ENCODE measurements around the gene TTC12.
A peak's percentile ranks its signal among the peaks of the same experiment; 100 is the strongest.

TTC12 gene

GRCh38 chr11:113286009-113286408 lies 28.4 kb upstream of the TTC12 start:
- H3K79me1 ChIP-seq (ENCODE audit: low read depth, low read length): no peaks in the 10 kb centered on the region
- peaks cover 0 to 5% of the 10 kb centered on the region in 2 donors for H3K4me1 ChIP-seq (ENCODE audit: control insufficient read depth in 2 of 2, insufficient read depth in 1 of 2, low read depth in 1 of 2, low read length in 2 of 2)
- no peak overlapping the region for H2BK15ac ChIP-seq (ENCODE audit: low read length)
- no peak for DNase-seq (ENCODE audit: low spot score)
- H2AFZ ChIP-seq (ENCODE audit: low read length): no peak overlapping the region
- H3K4me3 ChIP-seq (ENCODE audit: low read length in 2 of 2): no peak overlapping the region
- no peaks in the 10 kb centered on the region for H3K27me3 ChIP-seq (ENCODE audit: control insufficient read depth in 3 of 3, insufficient read depth in 3 of 3, low read depth in 1 of 3, low read length in 3 of 3)
- no peak overlapping the region for H4K91ac ChIP-seq (ENCODE audit: low read depth, low read length, poor library complexity)
- no peak overlapping the region for H3K4ac ChIP-seq (ENCODE audit: low read length)
- H2AK5ac ChIP-seq (ENCODE audit: low read depth, low read length): no peak overlapping the region
- H3K36me3 ChIP-seq (replicated peaks in 1 of 2; ENCODE audit: control insufficient read depth in 2 of 2, insufficient read depth in 2 of 2, low read length in 2 of 2): no peaks in the 10 kb centered on the region
- H2BK120ac ChIP-seq (ENCODE audit: low read depth, low read length): no peak overlapping the region
- no peak overlapping the region for H2BK5ac ChIP-seq (ENCODE audit: low read length)
- H3K18ac ChIP-seq (ENCODE audit: low read length): no peak overlapping the region
- H3K9me3 ChIP-seq (replicated peaks in 1 of 2; ENCODE audit: control insufficient read depth in 2 of 2, insufficient read depth in 1 of 2, low read depth in 1 of 2, low read length in 2 of 2): no peaks in the 10 kb centered on the region
- H3K9ac ChIP-seq (ENCODE audit: low read depth, low read length, poor library complexity): no peak overlapping the region
- H3K4me2 ChIP-seq (ENCODE audit: insufficient read depth, low read length, poor library complexity, severe bottlenecking): no peak overlapping the region
- no peak overlapping the region for H3K14ac ChIP-seq (ENCODE audit: low read length)
- no CpG with 5 or more reads among the region's 3 CpGs for WGBS, 2 donors (ENCODE audit: extremely low coverage in 2 of 2, insufficient read length in 2 of 2, insufficient replicate concordance in 1 of 2)
- H3K27ac ChIP-seq (replicated peaks; ENCODE audit: low read length): no peak overlapping the region
- H2BK12ac ChIP-seq (ENCODE audit: low read length): no peak overlapping the region
- peak overlapping the region; percentile 12 for H3K23ac ChIP-seq (ENCODE audit: low read depth, low read length, poor library complexity)
- H4K8ac ChIP-seq (ENCODE audit: low read depth, low read length): no peak overlapping the region

- H3K9ac ChIP-seq (ENCODE audit: low read depth, low read length, poor library complexity): no peak overlapping the region
Observed at GRCh38 chr11:113286509-113287497, 27.6 kb upstream of the TTC12 start.

GRCh38 chr11:113287801-113288200 lies 26.6 kb upstream of the TTC12 start:
- Histone ChIP-seq H3K23ac (ENCODE audit: low read depth, low read length, poor library complexity) (no peak overlapping the region), H4K91ac (ENCODE audit: low read depth, low read length, poor library complexity) (no peak overlapping the region), H2BK12ac (ENCODE audit: low read length) (no peak overlapping the region), H3K4me3 (ENCODE audit: low read length in 2 of 2) (no peak overlapping the region), H2BK5ac (ENCODE audit: low read length) (no peak overlapping the region), H2BK120ac (ENCODE audit: low read depth, low read length) (no peak overlapping the region), H3K18ac (ENCODE audit: low read length) (no peak overlapping the region), H4K8ac (ENCODE audit: low read depth, low read length) (no peak overlapping the region), H3K4me1 (ENCODE audit: control insufficient read depth in 2 of 2, insufficient read depth in 1 of 2, low read depth in 1 of 2, low read length in 2 of 2) (peaks cover 0 to 5% of the 10 kb centered on the region in 2 donors), H3K14ac (ENCODE audit: low read length) (no peak overlapping the region), H3K9me3 (replicated peaks in 1 of 2; ENCODE audit: control insufficient read depth in 2 of 2, insufficient read depth in 1 of 2, low read depth in 1 of 2, low read length in 2 of 2) (no peaks in the 10 kb centered on the region), H3K4me2 (ENCODE audit: insufficient read depth, low read length, poor library complexity, severe bottlenecking) (no peak overlapping the region), H3K79me1 (ENCODE audit: low read depth, low read length) (no peaks in the 10 kb centered on the region), H3K9ac (ENCODE audit: low read depth, low read length, poor library complexity) (no peak overlapping the region), H3K4ac (ENCODE audit: low read length) (no peak overlapping the region), H2AK5ac (ENCODE audit: low read depth, low read length) (no peak overlapping the region), H2BK15ac (ENCODE audit: low read length) (no peak overlapping the region), H3K27ac (replicated peaks; ENCODE audit: low read length) (no peak overlapping the region), H2AFZ (ENCODE audit: low read length) (no peak overlapping the region), H3K36me3 (replicated peaks in 1 of 2; ENCODE audit: control insufficient read depth in 2 of 2, insufficient read depth in 2 of 2, low read length in 2 of 2) (no peaks in the 10 kb centered on the region), H3K27me3 (ENCODE audit: control insufficient read depth in 3 of 3, insufficient read depth in 3 of 3, low read depth in 1 of 3, low read length in 3 of 3) (no peaks in the 10 kb centered on the region)
- no CpG with 5 or more reads among the region's 3 CpGs for WGBS, 2 donors (ENCODE audit: extremely low coverage in 2 of 2, insufficient read length in 2 of 2, insufficient replicate concordance in 1 of 2)
- no peak for DNase-seq (ENCODE audit: low spot score)

More at GRCh38 chr11:113286509-113287497, 27.6 kb upstream of the TTC12 start:
- no peak overlapping the region for H3K4ac ChIP-seq (ENCODE audit: low read length)
- no peak overlapping the region for H2BK15ac ChIP-seq (ENCODE audit: low read length)
- no peaks in the 10 kb centered on the region for H3K27me3 ChIP-seq (ENCODE audit: control insufficient read depth in 3 of 3, insufficient read depth in 3 of 3, low read depth in 1 of 3, low read length in 3 of 3)
- WGBS, 2 donors (ENCODE audit: extremely low coverage in 2 of 2, insufficient read length in 2 of 2, insufficient replicate concordance in 1 of 2): no CpG with 5 or more reads among the region's 11 CpGs
- no peaks in the 10 kb centered on the region for H3K79me1 ChIP-seq (ENCODE audit: low read depth, low read length)
- H3K18ac ChIP-seq (ENCODE audit: low read length): no peak overlapping the region
- peaks cover 0 to 5% of the 10 kb centered on the region in 2 donors for H3K4me1 ChIP-seq (ENCODE audit: control insufficient read depth in 2 of 2, insufficient read depth in 1 of 2, low read depth in 1 of 2, low read length in 2 of 2)
- peak overlapping the region; percentile 45 for H2AK5ac ChIP-seq (ENCODE audit: low read depth, low read length)
- H3K36me3 ChIP-seq (replicated peaks in 1 of 2; ENCODE audit: control insufficient read depth in 2 of 2, insufficient read depth in 2 of 2, low read length in 2 of 2): no peaks in the 10 kb centered on the region
- H3K27ac ChIP-seq (replicated peaks; ENCODE audit: low read length): no peak overlapping the region
- H3K4me3 ChIP-seq (ENCODE audit: low read length in 2 of 2): no peak overlapping the region
- no peak overlapping the region for H3K23ac ChIP-seq (ENCODE audit: low read depth, low read length, poor library complexity)
- H3K9me3 ChIP-seq (replicated peaks in 1 of 2; ENCODE audit: control insufficient read depth in 2 of 2, insufficient read depth in 1 of 2, low read depth in 1 of 2, low read length in 2 of 2): no peaks in the 10 kb centered on the region
- no peak overlapping the region for H4K91ac ChIP-seq (ENCODE audit: low read depth, low read length, poor library complexity)
- DNase-seq (ENCODE audit: low spot score): no peak
- no peak overlapping the region for H2AFZ ChIP-seq (ENCODE audit: low read length)
- no peak overlapping the region for H2BK120ac ChIP-seq (ENCODE audit: low read depth, low read length)
- no peak overlapping the region for H3K14ac ChIP-seq (ENCODE audit: low read length)
- no peak overlapping the region for H4K8ac ChIP-seq (ENCODE audit: low read depth, low read length)
- H2BK12ac ChIP-seq (ENCODE audit: low read length): no peak overlapping the region
- H3K4me2 ChIP-seq (ENCODE audit: insufficient read depth, low read length, poor library complexity, severe bottlenecking): no peak overlapping the region
- H2BK5ac ChIP-seq (ENCODE audit: low read length): no peak overlapping the region

GRCh38 chr11:113288286-113288863 lies 26.0 kb upstream of the TTC12 start:
- Histone ChIP-seq H2BK5ac (ENCODE audit: low read length) (no peak overlapping the region), H3K4me3 (ENCODE audit: low read length in 2 of 2) (no peak overlapping the region)
- DNase-seq (ENCODE audit: low spot score): no peak

More at GRCh38 chr11:113288286-113288863, 26.0 kb upstream of the TTC12 start:
- H3K27ac ChIP-seq (replicated peaks; ENCODE audit: low read length): no peak overlapping the region
- H3K18ac ChIP-seq (ENCODE audit: low read length): peak overlapping the region; percentile 56
- H3K9ac ChIP-seq (ENCODE audit: low read depth, low read length, poor library complexity): no peak overlapping the region
- H3K9me3 ChIP-seq (replicated peaks in 1 of 2; ENCODE audit: control insufficient read depth in 2 of 2, insufficient read depth in 1 of 2, low read depth in 1 of 2, low read length in 2 of 2): no peaks in the 10 kb centered on the region
- no CpG with 5 or more reads among the region's 6 CpGs for WGBS, 2 donors (ENCODE audit: extremely low coverage in 2 of 2, insufficient read length in 2 of 2, insufficient replicate concordance in 1 of 2)
- no peak overlapping the region for H3K4ac ChIP-seq (ENCODE audit: low read length)
- no peak overlapping the region for H3K14ac ChIP-seq (ENCODE audit: low read length)
- no peaks in the 10 kb centered on the region for H3K36me3 ChIP-seq (replicated peaks in 1 of 2; ENCODE audit: control insufficient read depth in 2 of 2, insufficient read depth in 2 of 2, low read length in 2 of 2)
- no peak overlapping the region for H2AFZ ChIP-seq (ENCODE audit: low read length)
- no peak overlapping the region for H2BK12ac ChIP-seq (ENCODE audit: low read length)
- H2BK120ac ChIP-seq (ENCODE audit: low read depth, low read length): no peak overlapping the region
- peaks cover 0 to 5% of the 10 kb centered on the region in 2 donors for H3K4me1 ChIP-seq (ENCODE audit: control insufficient read depth in 2 of 2, insufficient read depth in 1 of 2, low read depth in 1 of 2, low read length in 2 of 2)
- H3K27me3 ChIP-seq (ENCODE audit: control insufficient read depth in 3 of 3, insufficient read depth in 3 of 3, low read depth in 1 of 3, low read length in 3 of 3): no peaks in the 10 kb centered on the region
- no peak overlapping the region for H3K23ac ChIP-seq (ENCODE audit: low read depth, low read length, poor library complexity)
- no peak overlapping the region for H4K91ac ChIP-seq (ENCODE audit: low read depth, low read length, poor library complexity)
- H2AK5ac ChIP-seq (ENCODE audit: low read depth, low read length): no peak overlapping the region
- H3K4me2 ChIP-seq (ENCODE audit: insufficient read depth, low read length, poor library complexity, severe bottlenecking): no peak overlapping the region
- H3K79me1 ChIP-seq (ENCODE audit: low read depth, low read length): no peaks in the 10 kb centered on the region
- H4K8ac ChIP-seq (ENCODE audit: low read depth, low read length): no peak overlapping the region
- H2BK15ac ChIP-seq (ENCODE audit: low read length): no peak overlapping the region

Data from neuronal stem cell (in vitro differentiated cells).